ENCODE data around the gene UTP15.

GRCh38 chr5:73564018-73564417 lies 1.5 kb upstream of the UTP15 start:
- TF ChIP-seq RFX5 (IDR thresholded peaks at IDR 0.05; ENCODE audit: low read depth, low read length) (no peak), CTCF (conservative IDR thresholded peaks at IDR 0.05; ENCODE audit: low read depth, low read length) (no peak), POLR2A (IDR thresholded peaks at IDR 0.05; ENCODE audit: low read depth, low read length) (no peak), CEBPB (IDR thresholded peaks at IDR 0.05; ENCODE audit: low read depth, low read length) (no peak), ELK1 (IDR thresholded peaks at IDR 0.05; ENCODE audit: borderline replicate concordance, low read depth, low read length) (no peak)

Data from IMR-90 (cell line).